ENCODE measurements around the gene RMND1. TPM values are rescaled to one million over a fixed set of nuclear protein-coding genes. Genes with fewer than 3 reads are reported as not detected.

Gene RMND1
- total and polyA plus RNA-seq, 9 of the 15 experiments (the other 6 are each of a cell fraction or from before 2014, with no cell fraction given) = 26.9 to 47.8 (median 36.2) TPM

GRCh38 chr6:151441390-151442166 lies 10.3 kb downstream of the RMND1 start:
- no peak overlapping the region for H3K27ac ChIP-seq (ENCODE audit: extremely low read depth, low read depth, low read length)
- no peaks in the 10 kb centered on the region; a peak in 1 of 5 replicates for H3K4me1 ChIP-seq (replicated peaks in 1 of 2; ENCODE audit: control insufficient read depth in 2 of 2, insufficient read depth in 2 of 2, low read length in 2 of 2)
- POLR2A ChIA-PET = interaction anchor here (1.2 to 1.5 kb wide), 2 partner anchors 10 to 51 kb away, joined by 4 to 7 read pairs; partner anchors contain the start of gene RMND1
- peaks cover 77% of the 10 kb centered on the region for H3K79me2 ChIP-seq (ENCODE audit: control insufficient read depth, insufficient read depth, low read length)
- whole genome bisulfite sequencing (ENCODE audit: insufficient coverage, low coverage, missing lambda C conversion rate) = 89% methylated on average over 3 of the region's 3 CpGs
- H3K9ac ChIP-seq (ENCODE audit: insufficient read depth in 1 of 2, low read depth in 2 of 2, low read length in 2 of 2) = no peak overlapping the region
- CTCF ChIA-PET (ENCODE audit: low intra/inter-chr PET ratio) = interaction anchor here (0.6 to 1.3 kb wide), 2 partner anchors 33 to 35 kb away, joined by 3 to 5 read pairs; no protein-coding TSS in a partner anchor
- in situ Hi-C loops (cut with MboI) = no loop called here
- 0 out of 3 replicates have a peak, but pooled peaks have one; percentile 15 for ATAC-seq
- DNase-seq (ENCODE audit: extremely low read depth in 1 of 4, low spot score in 3 of 4) = no peak
- intact Hi-C loops (cut with micrococcal nuclease) = loop anchor here (5.0 kb wide), 1 partner anchor 36 kb away; no protein-coding TSS in a partner anchor
- H3K9me1 ChIP-seq (ENCODE audit: control insufficient read depth, insufficient read depth, low read length) = no peaks in the 10 kb centered on the region
- BruUV-seq (replicated peaks) = no TSS peak
- FAIRE-seq = no peak
- H4K20me1 ChIP-seq (replicated peaks; ENCODE audit: control insufficient read depth, insufficient read depth, low read length) = no peaks in the 10 kb centered on the region
- peaks cover 56% of the 10 kb centered on the region for H3K36me3 ChIP-seq (ENCODE audit: control insufficient read depth, insufficient read depth, low read length)
- no peak overlapping the region for H3K4me2 ChIP-seq (ENCODE audit: insufficient read depth, low read length)
- H3K27me3 ChIP-seq (ENCODE audit: control insufficient read depth in 2 of 2, insufficient read depth in 2 of 2, low read length in 2 of 2) = no peaks in the 10 kb centered on the region
- H3K9me3 ChIP-seq (replicated peaks; ENCODE audit: control insufficient read depth, insufficient read depth, low read depth, low read length) = no peaks in the 10 kb centered on the region
- no peak overlapping the region for H2AFZ ChIP-seq (ENCODE audit: low read depth, low read length)
- H3K4me3 ChIP-seq = no peak overlapping the region
- TF ChIP-seq ZNF133 (CRISPR knock-in tag; IDR thresholded peaks at IDR 0.05) = no peak
- TF ChIP-seq GTF2A2 (tag; IDR thresholded peaks at IDR 0.05) = no peak
- TF ChIP-seq SMARCE1 (IDR thresholded peaks at IDR 0.05) = no peak
- no peak for TF ChIP-seq CBX8 (IDR thresholded peaks at IDR 0.05; ENCODE audit: borderline replicate concordance, extremely low read depth, low read depth, low read length, poor library complexity, severe bottlenecking)
- no peak for TF ChIP-seq DNMT1 (IDR thresholded peaks at IDR 0.05)
- no peak for TF ChIP-seq ILK (tag; IDR thresholded peaks at IDR 0.05; ENCODE audit: borderline replicate concordance, low read depth)
- TF ChIP-seq SIRT6 (IDR thresholded peaks at IDR 0.05; ENCODE audit: low read depth, low read length) = no peak
- TF ChIP-seq ATF7 (IDR thresholded peaks at IDR 0.05) = no peak
- TF ChIP-seq CBFA2T3 (IDR thresholded peaks at IDR 0.05) = no peak
- no peak for TF ChIP-seq THAP12 (CRISPR knock-in tag; IDR thresholded peaks at IDR 0.05)
- no peak for TF ChIP-seq TAF1 (IDR thresholded peaks at IDR 0.05; ENCODE audit: control insufficient read depth, extremely low read depth, insufficient read depth, low read length, severe bottlenecking)
- no peak for TF ChIP-seq NFE2L1 (tag; IDR thresholded peaks at IDR 0.05; ENCODE audit: borderline replicate concordance, low read depth)

All from K562 (cell line).